H1 (cell line): ENCODE measurements around the gene ARHGAP26. TPM values are rescaled to one million over a fixed set of nuclear protein-coding genes. Genes with fewer than 3 reads are reported as not detected.

Source experiments
- GABPA ChIP-seq: IDR thresholded peaks from 2 replicates; pipeline ENCODE4 v1.6.1; 2011; ENCODE audit warnings: mild to moderate bottlenecking, low read length, moderate library complexity, borderline replicate concordance; ENCODE audit not compliant: insufficient read depth
- HDAC2 ChIP-seq, 2 experiments: fragments of 300-600 bp in 1 of 2; sonication (generic) in 1 of 2; IDR thresholded peaks; 2 replicates each; pipeline ENCODE4 v1.6.1; 2011 to 2012; ENCODE audit warnings: low read depth in 2 of 2, low read length in 2 of 2, mild to moderate bottlenecking in 2 of 2, moderate library complexity in 2 of 2, borderline replicate concordance in 1 of 2, inconsistent platforms in 1 of 2
- polyA plus RNA-seq, 7 experiments: library from polyadenylated mRNA; depleted of rRNA in 3 of 7; stranded (reverse) in 5 of 7; unstranded in 2 of 7; fragments of >200 nt in 5 of 7; fragments of 200-250 nt in 2 of 7; gene quantifications; 1 replicate in 5 of 7; 2 replicates in 1 of 7; 4 replicates in 1 of 7; pipeline versions ENCODE4 v1.2.1 to v1.2.3, GENCODE V29; 2011 to 2013; ENCODE audit warnings: missing spikeins in 2 of 7, mixed read lengths in 2 of 7
- total RNA-seq: library from RNA; stranded (reverse); fragmentation: NEBNext Ultra II Directional; extraction: Animal tissue kit (Norgen Biotek cat#: 25700); gene quantifications from 2 replicates; pipeline ENCODE4 v1.2.1, GENCODE V29; 2021
- TF ChIP-seq, protein P1 (sequence below): fragments of 300-600 bp; sonication (generic); IDR thresholded peaks from 2 replicates; pipeline ENCODE4 v1.7.1; 2012; ENCODE audit warnings: low read length, moderate library complexity, mild to moderate bottlenecking, inconsistent platforms; ENCODE audit not compliant: insufficient replicate concordance

Gene ARHGAP26
- total and polyA plus RNA-seq, 2 of the 8 experiments (the other 6 are each of a cell fraction or from before 2014, with no cell fraction given) = 7.1 to 24.8 TPM

DNA sequence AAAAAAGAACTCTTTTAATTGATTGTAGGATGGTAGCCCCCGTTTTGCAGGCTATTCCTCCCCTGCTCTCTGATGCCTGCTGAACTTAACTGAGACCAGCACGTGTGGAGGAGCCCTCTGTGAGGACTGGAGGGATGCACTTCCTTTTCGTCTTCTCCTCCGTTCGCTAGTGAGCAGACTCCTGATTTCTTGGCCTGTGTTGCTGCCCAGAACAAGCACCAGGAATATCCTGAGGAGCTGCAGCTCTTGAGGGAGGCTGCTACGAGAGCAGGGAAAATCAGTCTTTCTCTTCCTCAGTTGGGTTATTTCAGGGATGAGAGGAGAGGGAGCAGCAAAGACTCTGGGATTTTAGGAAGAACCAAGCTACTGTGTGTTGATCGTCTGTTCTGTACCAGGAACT lies 74.7 kb downstream of the ARHGAP26 start (continued):
- TF ChIP-seq, protein P1, sequence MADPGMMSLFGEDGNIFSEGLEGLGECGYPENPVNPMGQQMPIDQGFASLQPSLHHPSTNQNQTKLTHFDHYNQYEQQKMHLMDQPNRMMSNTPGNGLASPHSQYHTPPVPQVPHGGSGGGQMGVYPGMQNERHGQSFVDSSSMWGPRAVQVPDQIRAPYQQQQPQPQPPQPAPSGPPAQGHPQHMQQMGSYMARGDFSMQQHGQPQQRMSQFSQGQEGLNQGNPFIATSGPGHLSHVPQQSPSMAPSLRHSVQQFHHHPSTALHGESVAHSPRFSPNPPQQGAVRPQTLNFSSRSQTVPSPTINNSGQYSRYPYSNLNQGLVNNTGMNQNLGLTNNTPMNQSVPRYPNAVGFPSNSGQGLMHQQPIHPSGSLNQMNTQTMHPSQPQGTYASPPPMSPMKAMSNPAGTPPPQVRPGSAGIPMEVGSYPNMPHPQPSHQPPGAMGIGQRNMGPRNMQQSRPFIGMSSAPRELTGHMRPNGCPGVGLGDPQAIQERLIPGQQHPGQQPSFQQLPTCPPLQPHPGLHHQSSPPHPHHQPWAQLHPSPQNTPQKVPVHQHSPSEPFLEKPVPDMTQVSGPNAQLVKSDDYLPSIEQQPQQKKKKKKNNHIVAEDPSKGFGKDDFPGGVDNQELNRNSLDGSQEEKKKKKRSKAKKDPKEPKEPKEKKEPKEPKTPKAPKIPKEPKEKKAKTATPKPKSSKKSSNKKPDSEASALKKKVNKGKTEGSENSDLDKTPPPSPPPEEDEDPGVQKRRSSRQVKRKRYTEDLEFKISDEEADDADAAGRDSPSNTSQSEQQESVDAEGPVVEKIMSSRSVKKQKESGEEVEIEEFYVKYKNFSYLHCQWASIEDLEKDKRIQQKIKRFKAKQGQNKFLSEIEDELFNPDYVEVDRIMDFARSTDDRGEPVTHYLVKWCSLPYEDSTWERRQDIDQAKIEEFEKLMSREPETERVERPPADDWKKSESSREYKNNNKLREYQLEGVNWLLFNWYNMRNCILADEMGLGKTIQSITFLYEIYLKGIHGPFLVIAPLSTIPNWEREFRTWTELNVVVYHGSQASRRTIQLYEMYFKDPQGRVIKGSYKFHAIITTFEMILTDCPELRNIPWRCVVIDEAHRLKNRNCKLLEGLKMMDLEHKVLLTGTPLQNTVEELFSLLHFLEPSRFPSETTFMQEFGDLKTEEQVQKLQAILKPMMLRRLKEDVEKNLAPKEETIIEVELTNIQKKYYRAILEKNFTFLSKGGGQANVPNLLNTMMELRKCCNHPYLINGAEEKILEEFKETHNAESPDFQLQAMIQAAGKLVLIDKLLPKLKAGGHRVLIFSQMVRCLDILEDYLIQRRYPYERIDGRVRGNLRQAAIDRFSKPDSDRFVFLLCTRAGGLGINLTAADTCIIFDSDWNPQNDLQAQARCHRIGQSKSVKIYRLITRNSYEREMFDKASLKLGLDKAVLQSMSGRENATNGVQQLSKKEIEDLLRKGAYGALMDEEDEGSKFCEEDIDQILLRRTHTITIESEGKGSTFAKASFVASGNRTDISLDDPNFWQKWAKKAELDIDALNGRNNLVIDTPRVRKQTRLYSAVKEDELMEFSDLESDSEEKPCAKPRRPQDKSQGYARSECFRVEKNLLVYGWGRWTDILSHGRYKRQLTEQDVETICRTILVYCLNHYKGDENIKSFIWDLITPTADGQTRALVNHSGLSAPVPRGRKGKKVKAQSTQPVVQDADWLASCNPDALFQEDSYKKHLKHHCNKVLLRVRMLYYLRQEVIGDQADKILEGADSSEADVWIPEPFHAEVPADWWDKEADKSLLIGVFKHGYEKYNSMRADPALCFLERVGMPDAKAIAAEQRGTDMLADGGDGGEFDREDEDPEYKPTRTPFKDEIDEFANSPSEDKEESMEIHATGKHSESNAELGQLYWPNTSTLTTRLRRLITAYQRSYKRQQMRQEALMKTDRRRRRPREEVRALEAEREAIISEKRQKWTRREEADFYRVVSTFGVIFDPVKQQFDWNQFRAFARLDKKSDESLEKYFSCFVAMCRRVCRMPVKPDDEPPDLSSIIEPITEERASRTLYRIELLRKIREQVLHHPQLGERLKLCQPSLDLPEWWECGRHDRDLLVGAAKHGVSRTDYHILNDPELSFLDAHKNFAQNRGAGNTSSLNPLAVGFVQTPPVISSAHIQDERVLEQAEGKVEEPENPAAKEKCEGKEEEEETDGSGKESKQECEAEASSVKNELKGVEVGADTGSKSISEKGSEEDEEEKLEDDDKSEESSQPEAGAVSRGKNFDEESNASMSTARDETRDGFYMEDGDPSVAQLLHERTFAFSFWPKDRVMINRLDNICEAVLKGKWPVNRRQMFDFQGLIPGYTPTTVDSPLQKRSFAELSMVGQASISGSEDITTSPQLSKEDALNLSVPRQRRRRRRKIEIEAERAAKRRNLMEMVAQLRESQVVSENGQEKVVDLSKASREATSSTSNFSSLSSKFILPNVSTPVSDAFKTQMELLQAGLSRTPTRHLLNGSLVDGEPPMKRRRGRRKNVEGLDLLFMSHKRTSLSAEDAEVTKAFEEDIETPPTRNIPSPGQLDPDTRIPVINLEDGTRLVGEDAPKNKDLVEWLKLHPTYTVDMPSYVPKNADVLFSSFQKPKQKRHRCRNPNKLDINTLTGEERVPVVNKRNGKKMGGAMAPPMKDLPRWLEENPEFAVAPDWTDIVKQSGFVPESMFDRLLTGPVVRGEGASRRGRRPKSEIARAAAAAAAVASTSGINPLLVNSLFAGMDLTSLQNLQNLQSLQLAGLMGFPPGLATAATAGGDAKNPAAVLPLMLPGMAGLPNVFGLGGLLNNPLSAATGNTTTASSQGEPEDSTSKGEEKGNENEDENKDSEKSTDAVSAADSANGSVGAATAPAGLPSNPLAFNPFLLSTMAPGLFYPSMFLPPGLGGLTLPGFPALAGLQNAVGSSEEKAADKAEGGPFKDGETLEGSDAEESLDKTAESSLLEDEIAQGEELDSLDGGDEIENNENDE = no peak
- no peak for TF ChIP-seq GABPA
- TF ChIP-seq HDAC2 (IDR thresholded peaks at IDR 0.05; ENCODE audit: borderline replicate concordance in 1 of 2, low read depth in 2 of 2, low read length in 2 of 2) = no peak
- TF ChIP-seq, all 59 proteins: peak for 0
